HG03378 (cell line): ENCODE measurements around the gene ITGAL.
"Not testable (repeated sequence)": the region's sequence is repeated elsewhere in the genome, so short reads cannot be mapped to it uniquely, and the experiment has no call there.

ENCODE experiments used
- ATAC-seq: cut with Tn5 transposase; IDR thresholded peaks from one replicate; pipeline ENCODE4 v1.9.1; 2021; ENCODE audit warnings: mild to moderate bottlenecking, moderate library complexity; ENCODE audit not compliant: unreplicated experiment

ITGAL gene

GRCh38 chr16:30472328-30472942 is at the start of gene ITGAL:
Gene ITGAL, plus strand, starts transcription at chr16:30472742. Its CDS starts 96 bp downstream, at chr16:30472838.
- peak; percentile 58 for ATAC-seq

- no peak for ATAC-seq
Measured at GRCh38 chr16:30428055-30428454, 44.5 kb upstream of the ITGAL start.

GRCh38 chr16:30429418-30429677 is 43.2 kb upstream of the ITGAL start:
- no peak for ATAC-seq

- peak; percentile 92 for ATAC-seq
Measured at GRCh38 chr16:30429678-30430427, 42.7 kb upstream of the ITGAL start, which contains the start of gene DCTPP1. Gene DCTPP1, minus strand, starts transcription at chr16:30430030. Its CDS starts 50 bp downstream, at chr16:30429980.

GRCh38 chr16:30430428-30430970 is 42.0 kb upstream of the ITGAL start:
- no peak for ATAC-seq

GRCh38 chr16:30434852-30435251 is 37.7 kb upstream of the ITGAL start:
- ATAC-seq, result no peak

GRCh38 chr16:30437511-30438046 is 35.0 kb upstream of the ITGAL start:
- no peak for ATAC-seq

GRCh38 chr16:30438835-30439234 is 33.7 kb upstream of the ITGAL start:
- ATAC-seq, result no peak

GRCh38 chr16:30439720-30440348 is 32.7 kb upstream of the ITGAL start:
- ATAC-seq, result no peak

GRCh38 chr16:30443631-30444030 is 28.9 kb upstream of the ITGAL start:
- ATAC-seq, result no peak

- no peak for ATAC-seq
Measured at GRCh38 chr16:30444231-30445148, 28.1 kb upstream of the ITGAL start.

- ATAC-seq, result peak; percentile 15
Measured at GRCh38 chr16:30445149-30445407, 27.5 kb upstream of the ITGAL start.

GRCh38 chr16:30445408-30446202 is 26.9 kb upstream of the ITGAL start, which contains the start of gene SEPHS2:
Gene SEPHS2, minus strand, starts transcription at chr16:30445874. Its CDS starts 147 bp downstream, at chr16:30445727.
- ATAC-seq, result peak; percentile 69

- no peak for ATAC-seq
Measured at GRCh38 chr16:30446203-30446595, 26.3 kb upstream of the ITGAL start.

GRCh38 chr16:30447512-30448226 is 24.9 kb upstream of the ITGAL start:
- ATAC-seq, result no peak

GRCh38 chr16:30449116-30449435 is 23.5 kb upstream of the ITGAL start:
- ATAC-seq, result no peak

- not testable (repeated sequence) for ATAC-seq
Measured at GRCh38 chr16:30452709-30453580, 19.6 kb upstream of the ITGAL start.

GRCh38 chr16:30456302-30456701 is 16.2 kb upstream of the ITGAL start:
- ATAC-seq, result no peak
